HS-27A (cell line): ENCODE results near the gene PAX4.

Experiments used
- DNase-seq: peaks from one replicate; pipeline ENCODE4 v3.0.0-alpha.2; 2012; ENCODE audit warnings: low read depth, missing footprints

Gene PAX4

GRCh38 chr7:127618042-127618441, at the start of gene PAX4:
TSS of gene PAX4 (minus strand) at chr7:127618142. CDS start at chr7:127615928, 2,214 bp downstream.
- DNase-seq = no peak

- DNase-seq = no peak
Observed at GRCh38 chr7:127667017-127667670, 49.2 kb upstream of the PAX4 start.

DNA sequence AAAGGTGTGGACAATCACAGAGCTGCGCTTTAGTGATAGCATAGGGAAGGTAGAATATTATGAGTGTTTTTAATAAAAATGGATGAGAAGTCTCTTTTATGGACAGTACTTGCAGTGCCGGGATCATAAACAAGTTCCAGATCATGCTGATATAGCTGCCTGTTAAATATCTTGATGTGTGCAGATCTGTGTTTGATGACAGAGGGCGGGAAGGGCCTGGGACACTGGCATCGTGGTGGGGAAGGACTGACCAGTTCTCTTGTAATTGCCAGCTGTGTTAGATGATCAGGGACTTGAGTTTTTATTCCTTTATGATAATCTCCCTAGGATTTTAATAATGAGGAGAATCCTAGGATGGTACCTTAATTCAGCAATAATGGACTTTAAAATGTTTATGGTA, 48.7 kb upstream of the PAX4 start:
- no peak for DNase-seq

DNA sequence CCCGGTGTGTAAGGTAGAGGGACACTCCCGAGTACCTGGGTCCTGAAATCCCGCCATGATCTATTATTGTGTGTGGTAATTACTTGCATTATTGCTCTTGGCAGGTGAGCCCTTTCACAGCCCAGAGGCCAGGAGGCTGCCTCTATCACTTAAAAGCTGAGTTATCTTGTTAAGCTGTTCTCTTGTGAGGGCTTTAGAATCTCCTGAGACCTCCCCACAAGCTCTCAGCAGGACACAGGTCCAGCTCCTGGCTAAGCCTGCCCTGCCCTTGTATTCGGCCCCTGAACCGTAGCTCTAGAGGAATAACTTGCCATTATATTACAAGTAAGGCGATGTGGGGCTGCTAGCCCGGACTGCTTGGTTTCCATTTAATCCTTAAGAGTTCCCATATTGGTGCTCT, 48.0 kb upstream of the PAX4 start:
- DNase-seq = no peak

DNA sequence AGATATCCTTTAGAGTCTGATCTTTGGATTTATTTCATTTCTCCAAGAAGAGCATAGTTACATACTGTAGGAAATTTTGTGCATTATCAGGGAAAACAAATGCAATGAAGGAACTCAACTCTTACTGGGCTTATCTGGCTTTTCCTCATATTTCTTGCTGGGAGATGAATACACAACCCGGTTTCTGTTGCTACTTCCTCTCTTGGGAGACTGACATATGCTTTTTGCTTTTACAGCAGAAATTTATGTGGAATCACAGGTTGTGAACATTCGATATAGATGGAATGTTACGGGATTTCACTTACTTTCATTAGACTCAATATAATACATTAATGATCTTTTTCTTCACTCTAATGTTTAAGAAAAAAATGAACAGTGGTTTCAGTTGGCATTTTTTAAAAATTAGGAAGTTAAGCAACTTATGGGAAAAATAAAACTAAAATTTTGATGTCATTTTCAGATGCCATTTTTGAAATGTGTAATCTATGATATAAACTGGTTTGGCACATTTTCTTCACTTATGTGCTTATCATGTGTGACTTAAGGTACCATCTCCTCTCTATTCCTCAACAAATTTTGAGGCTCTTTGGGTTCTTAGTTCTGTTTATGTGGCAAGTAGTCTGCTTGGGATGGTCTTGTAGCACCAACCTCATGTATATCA, 41.2 kb upstream of the PAX4 start:
- no peak for DNase-seq

DNA sequence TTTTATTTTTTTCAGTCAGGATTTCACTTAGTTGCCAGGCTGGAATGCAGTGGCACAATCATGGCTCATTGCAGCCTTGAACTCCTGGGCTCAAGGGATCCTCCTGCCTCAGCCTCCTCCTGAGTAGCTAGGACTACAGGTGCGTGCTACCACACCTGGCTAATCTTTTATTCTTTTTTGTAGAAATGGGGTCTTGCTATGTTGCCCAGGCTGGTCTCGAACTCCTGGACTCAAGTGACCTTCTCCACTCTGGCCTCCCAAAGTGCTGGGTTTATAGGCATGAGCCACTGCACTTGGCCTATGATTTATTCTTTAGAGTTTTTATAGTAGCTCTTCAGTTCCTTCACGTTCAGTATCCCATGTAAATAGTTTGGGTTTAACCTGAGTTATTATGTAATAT, 39.6 kb upstream of the PAX4 start:
- DNase-seq = no peak

DNA sequence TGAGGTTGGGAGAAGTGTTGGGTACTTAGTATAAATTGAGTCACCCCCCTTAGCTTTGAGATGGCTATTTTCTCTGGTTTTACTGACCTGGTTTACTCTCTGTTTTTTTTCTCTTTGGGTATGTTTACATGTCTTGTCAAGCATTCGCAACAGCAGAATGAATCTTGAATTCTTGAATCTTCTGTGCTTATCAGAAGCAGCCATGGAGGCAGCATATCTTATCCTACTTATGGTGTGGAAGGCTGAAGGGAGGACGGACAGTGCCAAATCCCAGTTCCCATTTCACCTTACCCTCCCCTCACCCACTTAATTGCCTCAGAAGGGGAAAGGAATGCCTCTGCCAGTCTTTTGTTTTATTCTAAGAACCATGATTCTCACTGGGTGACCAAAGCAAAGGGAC, 37.8 kb upstream of the PAX4 start:
- no peak for DNase-seq

- no peak for DNase-seq
Observed at GRCh38 chr7:127654404-127655394, 36.8 kb upstream of the PAX4 start.

DNA sequence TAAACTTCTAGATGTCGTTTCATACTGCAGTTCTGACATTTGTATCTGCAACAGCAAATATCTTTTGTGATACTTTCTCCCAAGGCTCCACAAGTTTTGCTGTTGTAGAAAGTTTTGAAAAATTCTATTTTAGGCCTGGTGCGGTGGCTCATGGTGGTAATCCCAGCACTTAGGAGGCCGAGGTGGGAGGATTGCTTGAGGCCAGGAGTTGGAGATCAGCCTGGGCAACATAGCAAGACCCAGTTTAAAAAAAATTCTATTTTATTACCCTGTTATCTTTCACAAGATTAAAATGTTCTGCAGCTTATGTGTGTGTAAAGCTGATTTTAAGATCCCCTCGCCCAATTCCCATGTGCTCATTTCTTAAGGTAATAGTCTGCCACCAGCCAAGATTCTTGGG, 35.5 kb upstream of the PAX4 start:
- no peak for DNase-seq

DNA sequence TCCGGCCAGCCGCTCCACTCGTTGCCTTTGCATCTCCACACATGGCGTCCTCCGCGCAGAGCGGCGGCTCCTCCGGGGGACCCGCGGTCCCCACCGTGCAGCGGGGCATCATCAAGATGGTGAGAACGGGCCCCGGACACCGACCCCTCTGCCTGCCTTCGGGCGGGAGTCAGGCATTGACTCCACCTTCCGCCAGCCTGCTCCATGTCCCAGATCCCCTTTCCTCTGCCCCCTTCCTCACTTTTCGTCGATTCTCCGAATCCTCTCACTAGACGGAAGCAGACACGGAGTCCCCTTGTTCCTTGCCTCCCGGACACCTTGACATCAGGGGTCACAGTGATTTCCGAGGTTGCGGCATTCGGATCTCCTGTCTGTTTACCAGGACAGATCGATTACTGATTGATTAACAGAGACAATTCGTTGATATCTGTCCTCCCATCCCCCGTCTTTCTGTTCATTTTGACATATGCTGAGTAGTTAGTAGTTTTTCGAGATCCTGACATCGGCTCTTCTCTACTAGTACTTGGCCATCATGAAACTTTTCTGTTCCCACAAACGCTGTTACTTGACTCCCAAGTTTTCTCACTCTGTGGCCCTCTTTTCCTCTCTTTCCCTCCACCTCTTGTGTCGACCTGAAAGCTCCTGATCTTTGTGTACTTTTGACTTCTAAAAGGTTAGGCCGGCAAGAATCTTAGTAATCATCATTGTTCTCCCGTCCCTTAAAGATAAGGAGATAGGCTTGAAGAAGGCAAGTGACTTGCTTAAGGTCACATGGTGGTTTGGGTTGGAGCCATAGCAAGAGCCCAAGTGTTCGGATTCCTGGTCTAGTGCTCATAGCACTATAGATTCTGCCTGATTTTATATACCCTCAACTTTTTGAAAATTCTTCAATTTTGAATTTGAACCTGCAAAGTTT, 34.6 kb upstream of the PAX4 start:
- no peak for DNase-seq

- DNase-seq = peak; percentile 85
Observed at GRCh38 chr7:127651556-127652332, 33.8 kb upstream of the PAX4 start, which contains the start of gene SND1. TSS of gene SND1 (plus strand) at chr7:127652194. CDS start at chr7:127652374, 180 bp downstream.

GRCh38 chr7:127650847-127651555, 33.1 kb upstream of the PAX4 start:
- DNase-seq = no peak

DNA sequence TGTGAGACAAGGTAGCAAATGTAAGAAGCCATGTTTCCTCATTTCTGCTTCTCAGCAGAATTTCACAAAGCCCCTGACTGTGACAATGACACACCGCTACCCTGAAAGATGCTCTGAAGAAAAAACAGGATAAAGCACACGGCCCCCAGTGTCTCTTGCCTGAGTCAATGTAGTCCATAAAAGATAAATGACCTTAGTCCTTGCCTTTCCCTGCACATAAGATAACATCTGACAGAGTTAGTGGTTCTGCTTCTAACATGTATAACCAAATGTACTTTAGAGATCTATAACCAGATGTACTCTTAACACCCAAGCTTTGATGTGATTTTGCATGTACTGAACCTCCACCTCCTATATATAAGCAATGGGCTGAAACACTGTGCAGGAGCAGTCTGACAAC, 31.0 kb upstream of the PAX4 start:
- no peak for DNase-seq

GRCh38 chr7:127647636-127648035, 29.7 kb upstream of the PAX4 start:
- no peak for DNase-seq

GRCh38 chr7:127644484-127644883, 26.5 kb upstream of the PAX4 start:
- no peak for DNase-seq

DNA sequence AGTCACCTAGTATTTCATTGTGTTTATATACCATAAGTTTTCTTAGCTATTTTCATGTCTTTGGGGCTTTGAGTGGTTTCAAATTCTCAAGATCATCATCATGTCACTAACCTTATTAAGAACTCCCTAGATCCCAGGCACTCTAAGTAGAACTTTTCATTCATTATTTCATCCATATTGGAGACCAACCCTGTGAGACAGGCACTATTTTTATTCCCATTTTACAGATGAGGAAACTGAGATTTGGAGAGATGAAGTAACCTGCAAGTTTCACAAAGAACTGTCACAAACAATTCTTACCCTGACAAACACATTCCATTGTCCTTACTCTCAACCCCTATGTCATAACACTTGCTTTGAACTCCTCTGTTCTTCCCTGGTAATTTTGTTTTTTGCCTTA, 20.3 kb upstream of the PAX4 start:
- no peak for DNase-seq

DNA sequence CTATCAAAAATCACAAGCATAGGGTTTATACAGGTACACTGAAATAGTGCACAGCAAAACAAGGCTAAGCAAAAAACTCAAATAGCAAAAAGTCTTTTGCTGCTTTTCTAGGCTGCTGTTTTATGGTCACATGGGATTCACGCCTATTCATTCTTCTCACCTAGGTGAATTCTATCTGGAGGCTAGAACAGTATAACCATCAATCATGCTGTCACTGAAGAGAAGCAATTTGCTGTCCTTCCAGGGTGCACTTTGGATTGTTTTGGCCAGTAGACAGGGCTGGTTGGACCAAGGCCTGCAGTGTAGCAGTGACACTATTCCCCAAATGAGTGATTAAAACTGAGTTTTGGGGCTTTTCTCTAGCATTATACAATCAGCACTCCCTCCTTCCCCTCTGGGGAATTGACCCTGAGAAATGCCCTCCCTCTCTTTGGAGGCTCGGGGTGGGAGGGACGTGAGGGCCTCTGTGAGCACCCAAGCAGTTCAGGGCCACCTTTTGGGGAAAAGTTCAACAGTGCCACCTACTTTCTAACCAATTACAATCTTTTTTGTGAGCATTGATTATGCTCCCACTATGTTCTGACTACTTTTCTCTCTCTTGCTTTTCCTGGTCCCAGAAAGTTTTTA, 17.8 kb upstream of the PAX4 start:
- DNase-seq = no peak

DNA sequence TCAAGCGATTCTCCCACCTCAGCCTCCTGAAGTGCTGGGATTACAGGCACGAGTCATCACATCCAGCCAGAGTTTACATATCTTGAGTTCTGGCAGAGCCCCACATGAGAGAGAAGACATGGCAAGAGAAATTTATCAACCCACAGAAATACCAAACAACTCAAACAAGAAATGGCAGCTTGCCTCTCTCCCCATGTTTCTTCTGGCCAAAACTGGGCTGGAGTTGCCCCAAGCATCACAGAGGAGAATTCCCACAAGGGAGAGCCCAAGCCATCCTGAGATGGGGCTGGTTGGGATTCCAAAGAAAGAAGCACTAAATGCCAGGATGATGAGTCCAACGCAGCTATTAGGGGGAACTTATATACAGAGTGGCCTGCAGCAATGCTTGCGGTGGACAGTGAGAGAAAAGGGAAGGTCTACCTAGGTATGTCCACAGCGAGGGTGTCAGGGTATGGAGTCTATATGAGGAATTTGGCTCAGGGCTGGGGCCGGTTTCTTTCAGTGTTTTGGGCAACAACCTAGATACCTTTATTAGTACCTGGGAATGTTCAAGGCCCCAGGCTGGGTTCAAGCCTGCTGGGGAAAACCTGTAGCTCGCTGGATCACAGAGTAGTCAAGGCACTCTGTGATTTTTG, 14.5 kb upstream of the PAX4 start:
- no peak for DNase-seq

DNA sequence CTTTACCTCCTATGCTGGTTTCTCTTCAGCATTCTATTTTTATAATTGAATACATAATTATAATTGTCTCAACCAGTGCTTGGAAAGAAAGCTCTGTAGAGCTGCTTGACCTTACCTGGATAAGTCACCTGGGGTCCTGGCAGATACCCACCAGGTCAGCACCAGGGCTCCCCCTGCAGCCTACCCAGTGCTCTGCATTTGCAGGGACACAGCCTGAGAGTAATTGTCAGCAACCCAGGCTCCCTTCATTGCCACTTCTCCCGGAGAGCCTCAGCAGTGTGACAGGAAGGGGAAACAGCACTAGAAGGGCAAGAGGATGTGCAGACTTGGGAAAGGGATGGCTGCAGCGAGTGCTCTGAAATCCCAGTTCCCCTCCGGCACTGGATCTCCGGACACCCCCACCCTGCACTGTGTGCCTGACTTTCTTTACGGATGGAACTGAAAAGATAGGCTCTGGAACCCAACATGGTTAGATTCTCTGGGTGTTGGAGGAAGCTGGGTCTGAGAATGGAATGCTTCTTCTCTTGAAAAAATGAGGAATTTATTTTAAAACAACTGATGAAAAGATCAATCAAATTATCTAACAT, 11.4 kb upstream of the PAX4 start:
- no peak for DNase-seq
